Ovary (tissue), 9 donors: ENCODE data around the gene BIRC7. TPM values are rescaled to one million over a fixed set of nuclear protein-coding genes. Genes with fewer than 3 reads are reported as not detected.

Experiments
- DNase-seq, 5 donors: peaks; one replicate each; pipeline ENCODE4 v3.0.0-alpha.2; 2019 to 2020
- H3K27ac ChIP-seq, 2 donors: fragments of 200-600 bp; one replicate each; pipeline versions ENCODE4 v1.5.1 to v1.8.0; 2019 to 2022
- H3K27me3 ChIP-seq: fragments of 200-600 bp; one replicate; pipeline ENCODE4 v1.8.0; 2022
- H3K36me3 ChIP-seq: fragments of 200-600 bp; sonication (generic); one replicate; pipeline ENCODE4 v1.5.1; 2019
- H3K4me1 ChIP-seq: one replicate; pipeline ENCODE4 v1.8.1; 2013; ENCODE audit warnings: mild to moderate bottlenecking, moderate library complexity; ENCODE audit not compliant: insufficient read depth
- H3K4me3 ChIP-seq: fragments of 200-600 bp; sonication (generic); one replicate; pipeline ENCODE4 v1.5.1; 2017
- H3K9me3 ChIP-seq, 2 donors: fragments of 200-600 bp in 1 of 2; sonication (generic) in 1 of 2; one replicate each; pipeline versions ENCODE4 v1.5.1 to v1.8.1; 2013 to 2019; ENCODE audit warnings: mild to moderate bottlenecking in 1 of 2, moderate library complexity in 1 of 2
- CTCF ChIP-seq, 3 donors: fragments of 450-650 bp in 2 of 3; fragments of 200-600 bp in 1 of 3; IDR thresholded peaks; one replicate each; pipeline versions ENCODE4 v1.5.1 to v1.8.0; 2016 to 2022; ENCODE audit warnings: antibody characterized with exemption in 3 of 3, mild to moderate bottlenecking in 1 of 3
- EP300 ChIP-seq: sonication (generic); formaldehyde crosslinking; IDR thresholded peaks from one replicate; pipeline ENCODE4 v1.6.1; 2017; ENCODE audit warnings: antibody characterized with exemption
- POLR2A ChIP-seq: fragments of 450-650 bp; IDR thresholded peaks from one replicate; pipeline ENCODE4 v1.6.1; 2017; ENCODE audit warnings: antibody characterized with exemption, mild to moderate bottlenecking, moderate library complexity
- WGBS, 3 donors: extraction: QIAGEN DNeasy Blood & Tissue Kit in 1 of 3; methylation state at CpG; one replicate each; pipeline versions ENCODE4 v1.1.5 to v1.1.7; 2013 to 2017; 5-methylcytosine and 5-hydroxymethylcytosine counted together
- intact Hi-C, 4 donors: fragments of 100-400 bp; cut with DNase I; formaldehyde crosslinking; loops; one replicate each; pipeline versions ENCODE4 v1.11.0 to v1.15.1; 2022 to 2023
- polyA plus RNA-seq, 2 donors: library from polyadenylated mRNA; stranded (reverse); fragments of 200-250 nt in 1 of 2; fragments of 350-450 nt in 1 of 2; fragmentation: Illumina TruSeq in 1 of 2; extraction: RNeasy Lipid Tissue Mini Kit (QIAGEN cat#74804) in 1 of 2; gene quantifications; one replicate each; pipeline ENCODE4 v1.2.3, GENCODE V29; 2013 to 2014
- total RNA-seq, 7 donors: library from RNA; depleted of rRNA in 2 of 7; stranded (reverse); fragments of >200 nt in 2 of 7; fragmentation: NEBNext Ultra II Directional in 3 of 7; extraction: Animal tissue kit (Norgen Biotek cat#: 25700) in 3 of 7; gene quantifications; one replicate each; pipeline versions ENCODE4 v1.1.0 to v1.2.4, GENCODE V29; 2016 to 2023
- donor health status: DM: no; HTN: no; CAD: no; lungs with moderate emphysema.
- donor health status: DM: no; HTN: no; CAD: no.
- donor health status: Bipolar disorder and iron deficiency.
- donor health status: DM: yes; HTN: yes; CAD: no.
- donor health status: DM: no; HTN: no; CAD: no.
- donor health status: DM: yes; HTN: yes; CAD: no.

BIRC7 gene
- total and polyA plus RNA-seq, 9 donors = 0.60 to 1.1 TPM; not detected in 7

DNA sequence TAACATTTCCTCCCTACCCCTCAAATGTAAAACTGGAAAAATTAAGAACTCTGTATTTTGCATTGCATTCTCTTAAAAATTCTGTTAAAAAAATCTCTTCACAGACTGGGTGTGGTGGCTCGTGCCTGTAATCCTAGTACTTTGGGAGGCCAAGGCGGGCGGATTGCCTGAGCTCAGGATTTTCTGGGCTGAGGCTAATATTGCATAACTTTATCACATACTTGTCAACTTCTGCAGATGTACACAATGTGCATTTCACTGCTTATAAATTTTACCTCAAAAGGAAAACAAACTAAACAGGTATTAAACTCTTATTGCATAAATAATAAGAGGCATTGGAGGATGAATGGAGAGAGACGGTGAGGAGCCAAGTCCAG lies 40.9 kb upstream of the BIRC7 start:
- WGBS, 3 donors = 94 to 97% (median 95%) methylated on average over 4 of the region's 4 CpGs
- Histone ChIP-seq H3K4me1 (peaks cover 7% of the 10 kb centered on the region), H3K27ac (no peak overlapping the region), H3K4me3 (no peak overlapping the region), H3K36me3 (no peaks in the 10 kb centered on the region), H3K27me3 (no peaks in the 10 kb centered on the region), H3K9me3 (no peaks in the 10 kb centered on the region)
- no peak for DNase-seq
- intact Hi-C loops = no loop called here
- no peak for TF ChIP-seq CTCF (IDR thresholded peaks at IDR 0.05)

GRCh38 chr20:63196768-63197470 lies 38.8 kb upstream of the BIRC7 start:
- no peaks in the 10 kb centered on the region for H3K9me3 ChIP-seq
- H3K4me3 ChIP-seq = no peak overlapping the region
- peak in 1 of 5 donors; percentile 43 for DNase-seq
- H3K36me3 ChIP-seq = no peaks in the 10 kb centered on the region
- TF ChIP-seq EP300 = no peak
- TF ChIP-seq POLR2A = no peak
- no peak for TF ChIP-seq CTCF (IDR thresholded peaks at IDR 0.05)
- intact Hi-C loops = no loop called here
- no peaks in the 10 kb centered on the region for H3K27me3 ChIP-seq
- peaks cover 7% of the 10 kb centered on the region for H3K4me1 ChIP-seq
- H3K27ac ChIP-seq = no peak overlapping the region
- 46 to 60% (median 52%) methylated on average over 9 of the region's 9 CpGs for WGBS, 3 donors

DNA sequence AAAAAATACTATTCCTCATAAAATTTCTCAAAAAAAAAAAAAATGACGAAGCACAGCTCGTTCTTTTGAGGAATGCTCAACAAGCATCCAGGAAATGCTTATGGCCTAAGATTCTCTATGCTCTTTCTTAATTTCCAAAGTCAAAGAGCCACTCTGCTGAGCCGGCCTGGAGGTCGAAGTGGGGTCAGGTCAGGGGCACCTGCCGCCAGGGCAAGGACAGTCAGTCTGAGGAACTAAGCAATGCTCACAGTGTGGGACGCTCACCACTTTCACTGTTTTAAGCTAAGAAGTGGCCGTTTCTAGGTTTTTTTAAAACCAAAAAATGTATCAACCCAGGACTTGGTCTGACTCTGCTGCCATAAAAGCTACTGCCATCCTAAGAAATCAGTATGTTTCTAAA lies 37.1 kb upstream of the BIRC7 start:
- Histone ChIP-seq H3K27me3 (no peaks in the 10 kb centered on the region), H3K36me3 (no peaks in the 10 kb centered on the region), H3K4me3 (no peak overlapping the region), H3K27ac (no peak overlapping the region), H3K4me1 (peaks cover 7% of the 10 kb centered on the region), H3K9me3 (no peaks in the 10 kb centered on the region)
- 11 to 26% (median 13%) methylated on average over 7 of the region's 7 CpGs for WGBS, 3 donors
- TF ChIP-seq EP300 (no peak), POLR2A (no peak), CTCF (IDR thresholded peaks at IDR 0.05) (no peak)
- peak in 3 of 5 donors; percentile 40 to 89 (median 48) for DNase-seq
- intact Hi-C loops = no loop called here

DNA sequence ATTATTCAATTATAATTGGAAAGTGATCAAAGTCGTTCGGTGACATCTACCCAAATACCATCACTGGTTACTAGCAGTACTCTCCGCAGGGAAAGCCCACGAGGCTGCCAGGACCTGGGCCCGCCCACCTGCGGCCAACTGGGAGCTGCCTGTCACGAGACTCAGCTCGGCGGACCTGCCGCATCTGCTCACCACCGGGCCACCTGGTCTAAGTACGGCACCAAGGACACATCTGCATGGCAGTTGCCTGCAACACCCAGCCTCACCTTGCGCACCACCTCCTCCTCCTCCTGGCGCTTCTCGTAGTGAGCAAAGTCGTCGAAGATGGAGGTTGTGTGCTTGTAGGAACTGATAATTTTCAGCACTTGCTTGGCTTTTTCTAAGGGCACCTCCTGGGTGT lies 33.7 kb upstream of the BIRC7 start:
- Histone ChIP-seq H3K4me3 (no peak overlapping the region), H3K27me3 (no peaks in the 10 kb centered on the region), H3K4me1 (peaks cover 6% of the 10 kb centered on the region), H3K27ac (no peak overlapping the region), H3K9me3 (no peaks in the 10 kb centered on the region), H3K36me3 (no peaks in the 10 kb centered on the region)
- DNase-seq = no peak
- WGBS, 3 donors = 84 to 90% (median 88%) methylated on average over 17 of the region's 17 CpGs
- TF ChIP-seq CTCF (IDR thresholded peaks at IDR 0.05) (no peak), POLR2A (no peak), EP300 (no peak)
- intact Hi-C loops = loop anchor here in 1 of 4 donors (10.0 kb wide), 1 partner anchor 787 kb away; no protein-coding TSS in a partner anchor
